ENCODE measurements around the gene MLEC.

Gene MLEC

DNA sequence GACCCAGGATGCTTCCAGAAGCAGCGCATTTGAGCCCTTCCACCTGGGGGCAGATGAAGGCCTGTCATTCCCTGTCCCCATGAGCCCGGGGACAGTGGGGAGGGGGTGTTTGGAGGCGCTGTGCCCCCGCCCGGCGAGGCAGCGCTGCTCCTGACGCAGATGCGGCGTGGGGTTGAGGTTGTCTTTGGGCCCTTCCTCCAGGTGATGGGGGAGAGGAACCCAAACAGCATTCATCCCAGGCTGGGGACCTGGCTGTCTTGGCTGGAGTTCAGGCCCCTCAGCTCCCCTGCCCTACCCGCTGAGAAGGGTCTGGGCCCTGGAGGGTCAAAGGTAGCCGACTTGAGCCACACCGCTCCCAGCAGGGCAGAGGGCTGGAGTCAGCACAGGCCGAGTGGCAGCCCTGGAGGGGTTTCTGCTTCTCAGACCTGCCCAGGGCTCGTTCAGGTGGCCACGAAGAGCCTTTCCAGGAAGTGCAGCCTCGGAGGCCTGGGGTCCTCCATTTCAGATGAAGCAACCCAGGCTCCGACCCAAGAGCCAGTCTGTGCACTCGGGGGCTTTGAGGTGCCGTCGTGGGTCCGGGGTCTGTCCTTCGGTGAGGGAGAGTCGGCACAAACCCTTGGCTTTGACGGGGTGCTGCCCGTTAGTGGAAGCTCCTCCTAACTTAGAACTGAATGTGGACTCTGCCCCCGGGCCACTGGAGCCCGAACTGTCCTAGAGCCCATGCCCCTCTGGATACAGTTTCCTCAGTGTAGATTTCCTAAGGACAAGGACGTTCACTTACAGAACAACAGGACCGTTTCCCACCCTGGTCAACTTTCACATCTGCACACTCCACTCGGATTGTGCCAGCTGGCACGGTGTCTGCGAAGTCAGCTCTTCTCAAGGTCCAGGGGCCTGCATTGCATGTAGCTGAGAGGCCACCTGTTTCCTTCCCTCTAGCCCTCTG, 54.8 kb downstream of the MLEC start:
- no peak for DNase-seq (ENCODE audit: low read depth in 2 of 2)

DNA sequence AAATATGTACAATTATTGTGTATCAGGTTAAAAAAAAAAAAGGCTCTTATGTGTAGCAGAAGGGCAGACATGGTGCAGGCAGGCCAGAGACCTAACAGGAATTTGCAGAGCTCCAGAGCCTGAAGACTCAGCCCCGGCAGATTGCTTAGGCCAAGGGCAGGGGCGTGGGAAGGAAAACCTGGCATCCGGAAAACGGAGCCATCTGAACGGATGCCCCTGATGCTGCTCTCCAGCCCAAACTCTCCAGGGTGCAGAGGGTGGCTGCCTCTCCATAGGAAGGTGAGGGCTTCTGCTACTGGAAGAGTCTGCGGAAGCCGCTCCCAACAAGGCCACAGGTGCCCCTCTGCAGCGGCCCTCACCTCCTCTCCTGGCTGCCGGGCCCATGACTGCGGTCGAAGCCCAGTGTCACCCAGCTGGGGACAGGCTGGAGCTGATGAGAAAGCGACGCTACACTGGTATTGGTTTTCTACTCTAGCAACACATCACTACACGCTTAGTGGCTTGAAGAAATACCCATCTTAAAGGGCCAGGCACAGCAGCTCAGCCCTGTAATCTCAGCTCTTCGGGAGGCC, 58.1 kb downstream of the MLEC start:
- DNase-seq (ENCODE audit: low read depth in 2 of 2), result no peak

DNA sequence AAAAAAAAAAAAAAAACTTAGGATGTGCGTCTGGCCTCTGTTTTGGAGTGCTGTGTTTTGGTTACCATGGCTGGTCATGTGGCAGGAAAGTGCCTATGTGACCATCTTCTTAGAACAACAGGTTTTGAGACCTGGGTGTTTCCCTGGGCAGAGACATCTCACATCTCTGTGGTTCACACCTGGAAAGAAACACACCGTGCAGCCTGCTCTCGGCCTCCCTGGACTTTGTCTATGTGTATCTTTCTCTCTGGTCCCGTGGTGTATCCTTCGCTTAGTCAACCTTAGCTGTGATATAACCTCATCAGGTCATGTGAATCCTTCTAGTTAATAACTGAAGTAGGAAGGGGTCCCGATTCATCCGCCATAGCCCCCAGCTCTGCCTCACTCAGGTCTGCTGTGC, 61.3 kb downstream of the MLEC start:
- DNase-seq (ENCODE audit: low read depth in 2 of 2), result no peak

DNA sequence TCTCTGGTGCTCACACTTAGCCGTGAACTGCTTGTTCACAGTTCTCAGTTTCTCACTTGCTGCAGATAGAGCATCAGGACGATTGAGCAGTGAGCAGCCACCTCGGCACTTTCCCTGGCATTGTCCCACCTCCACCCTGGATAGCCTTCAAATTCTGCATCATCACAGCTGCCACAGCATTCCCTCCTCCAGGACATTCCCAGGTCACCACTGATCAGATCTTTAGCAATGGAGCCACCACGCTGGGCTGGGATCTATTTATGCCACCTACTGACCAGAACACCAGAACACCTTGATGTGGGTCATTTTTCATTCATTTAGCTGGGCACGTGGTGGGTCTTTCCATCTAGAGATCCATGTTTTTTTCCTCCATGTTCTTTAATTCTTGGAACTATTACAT, 62.3 kb downstream of the MLEC start:
- DNase-seq (ENCODE audit: low read depth in 2 of 2), result no peak

DNA sequence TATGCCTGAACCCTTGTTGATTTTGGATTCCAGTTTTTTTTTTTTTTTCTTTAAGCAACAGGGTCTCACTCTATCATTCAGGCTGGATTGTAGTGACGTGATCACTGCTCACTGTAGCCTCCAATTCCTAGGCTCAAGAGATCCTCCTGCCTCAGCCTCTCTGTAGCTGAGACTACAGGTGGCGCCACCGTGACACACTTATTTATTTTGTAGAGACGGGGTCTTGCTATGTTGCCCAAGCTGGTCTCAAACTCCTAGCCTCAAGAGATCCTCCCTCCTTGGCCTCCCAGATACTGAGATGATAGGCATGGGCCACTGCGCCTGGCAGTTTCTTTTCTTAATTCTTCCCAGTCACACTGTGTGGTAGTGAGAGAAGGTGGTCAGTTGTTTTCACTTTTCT, 63.9 kb downstream of the MLEC start:
- no peak for DNase-seq (ENCODE audit: low read depth in 2 of 2)

DNA sequence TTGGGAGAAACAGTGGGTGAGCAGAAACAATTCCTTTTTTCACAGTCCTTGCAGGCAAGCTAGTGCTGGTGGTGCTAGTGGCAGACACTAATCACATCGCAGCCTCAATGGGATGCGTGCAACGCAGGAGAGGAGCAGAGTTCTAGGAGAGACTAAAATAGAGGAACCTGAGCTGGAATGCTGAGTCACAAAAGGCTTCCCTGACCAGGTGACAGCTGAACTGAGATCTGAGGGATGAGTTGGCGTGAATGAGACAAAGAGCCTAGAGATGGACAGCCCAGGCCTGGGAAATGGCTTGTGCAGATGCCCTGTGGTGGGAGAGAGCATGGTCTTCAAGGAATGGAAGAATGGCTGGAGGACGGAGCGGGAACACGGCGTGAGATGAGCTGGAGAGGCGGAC, 64.4 kb downstream of the MLEC start:
- no peak for DNase-seq (ENCODE audit: low read depth in 2 of 2)

All from activated CD4-positive, alpha-beta T cell treated with anti-CD3 and anti-CD28 coated beads for 24 hours (primary cell).